PC-9 (cell line): ENCODE results near the gene MORN5.

Experiments used
- EZH2 ChIP-seq: fragments of 200-600 bp; sonication (generic); IDR thresholded peaks from 2 replicates; pipeline ENCODE4 v1.8.0; 2017; ENCODE audit warnings: antibody characterized with exemption, low read depth
- TF ChIP-seq, protein P1 (sequence below): fragments of 200-600 bp; sonication (generic); conservative IDR thresholded peaks from 2 replicates; pipeline ENCODE4 v1.6.1; 2017; ENCODE audit warnings: mixed run types, antibody characterized with exemption, mild to moderate bottlenecking, moderate library complexity

- TF ChIP-seq, protein P1, sequence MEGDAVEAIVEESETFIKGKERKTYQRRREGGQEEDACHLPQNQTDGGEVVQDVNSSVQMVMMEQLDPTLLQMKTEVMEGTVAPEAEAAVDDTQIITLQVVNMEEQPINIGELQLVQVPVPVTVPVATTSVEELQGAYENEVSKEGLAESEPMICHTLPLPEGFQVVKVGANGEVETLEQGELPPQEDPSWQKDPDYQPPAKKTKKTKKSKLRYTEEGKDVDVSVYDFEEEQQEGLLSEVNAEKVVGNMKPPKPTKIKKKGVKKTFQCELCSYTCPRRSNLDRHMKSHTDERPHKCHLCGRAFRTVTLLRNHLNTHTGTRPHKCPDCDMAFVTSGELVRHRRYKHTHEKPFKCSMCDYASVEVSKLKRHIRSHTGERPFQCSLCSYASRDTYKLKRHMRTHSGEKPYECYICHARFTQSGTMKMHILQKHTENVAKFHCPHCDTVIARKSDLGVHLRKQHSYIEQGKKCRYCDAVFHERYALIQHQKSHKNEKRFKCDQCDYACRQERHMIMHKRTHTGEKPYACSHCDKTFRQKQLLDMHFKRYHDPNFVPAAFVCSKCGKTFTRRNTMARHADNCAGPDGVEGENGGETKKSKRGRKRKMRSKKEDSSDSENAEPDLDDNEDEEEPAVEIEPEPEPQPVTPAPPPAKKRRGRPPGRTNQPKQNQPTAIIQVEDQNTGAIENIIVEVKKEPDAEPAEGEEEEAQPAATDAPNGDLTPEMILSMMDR, result no peak
- TF ChIP-seq EZH2, result no peak
These were observed 44.3 kb upstream of the MORN5 start for GRCh38 chr9:122115176-122116035.
